ENCODE data around the gene GNE.
A peak's percentile ranks its signal among the peaks of the same experiment; 100 is the strongest.

- TF ChIP-seq CTCF (IDR thresholded peaks at IDR 0.05) (peak; percentile 93 to 98 (median 96)), POLR2A (IDR thresholded peaks at IDR 0.05) (no peak)
These were observed 91.9 kb downstream of the GNE start for GRCh38 chr9:36166168-36166927.
